NCI-H510A (cell line): ENCODE results near the gene EMSY.
"Not testable (repeated sequence)": the region's sequence is repeated elsewhere in the genome, so short reads cannot be mapped to it uniquely, and the experiment has no call there.

Experiments
- DNase-seq: peaks from one replicate; lab custom pipeline; 2025; lab: John Stamatoyannopoulos, UW

The EMSY gene, protein sequence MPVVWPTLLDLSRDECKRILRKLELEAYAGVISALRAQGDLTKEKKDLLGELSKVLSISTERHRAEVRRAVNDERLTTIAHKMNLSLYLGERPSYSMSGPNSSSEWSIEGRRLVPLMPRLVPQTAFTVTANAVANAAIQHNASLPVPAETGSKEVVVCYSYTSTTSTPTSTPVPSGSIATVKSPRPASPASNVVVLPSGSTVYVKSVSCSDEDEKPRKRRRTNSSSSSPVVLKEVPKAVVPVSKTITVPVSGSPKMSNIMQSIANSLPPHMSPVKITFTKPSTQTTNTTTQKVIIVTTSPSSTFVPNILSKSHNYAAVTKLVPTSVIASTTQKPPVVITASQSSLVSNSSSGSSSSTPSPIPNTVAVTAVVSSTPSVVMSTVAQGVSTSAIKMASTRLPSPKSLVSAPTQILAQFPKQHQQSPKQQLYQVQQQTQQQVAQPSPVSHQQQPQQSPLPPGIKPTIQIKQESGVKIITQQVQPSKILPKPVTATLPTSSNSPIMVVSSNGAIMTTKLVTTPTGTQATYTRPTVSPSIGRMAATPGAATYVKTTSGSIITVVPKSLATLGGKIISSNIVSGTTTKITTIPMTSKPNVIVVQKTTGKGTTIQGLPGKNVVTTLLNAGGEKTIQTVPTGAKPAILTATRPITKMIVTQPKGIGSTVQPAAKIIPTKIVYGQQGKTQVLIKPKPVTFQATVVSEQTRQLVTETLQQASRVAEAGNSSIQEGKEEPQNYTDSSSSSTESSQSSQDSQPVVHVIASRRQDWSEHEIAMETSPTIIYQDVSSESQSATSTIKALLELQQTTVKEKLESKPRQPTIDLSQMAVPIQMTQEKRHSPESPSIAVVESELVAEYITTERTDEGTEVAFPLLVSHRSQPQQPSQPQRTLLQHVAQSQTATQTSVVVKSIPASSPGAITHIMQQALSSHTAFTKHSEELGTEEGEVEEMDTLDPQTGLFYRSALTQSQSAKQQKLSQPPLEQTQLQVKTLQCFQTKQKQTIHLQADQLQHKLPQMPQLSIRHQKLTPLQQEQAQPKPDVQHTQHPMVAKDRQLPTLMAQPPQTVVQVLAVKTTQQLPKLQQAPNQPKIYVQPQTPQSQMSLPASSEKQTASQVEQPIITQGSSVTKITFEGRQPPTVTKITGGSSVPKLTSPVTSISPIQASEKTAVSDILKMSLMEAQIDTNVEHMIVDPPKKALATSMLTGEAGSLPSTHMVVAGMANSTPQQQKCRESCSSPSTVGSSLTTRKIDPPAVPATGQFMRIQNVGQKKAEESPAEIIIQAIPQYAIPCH (N-terminal part only)

DNA sequence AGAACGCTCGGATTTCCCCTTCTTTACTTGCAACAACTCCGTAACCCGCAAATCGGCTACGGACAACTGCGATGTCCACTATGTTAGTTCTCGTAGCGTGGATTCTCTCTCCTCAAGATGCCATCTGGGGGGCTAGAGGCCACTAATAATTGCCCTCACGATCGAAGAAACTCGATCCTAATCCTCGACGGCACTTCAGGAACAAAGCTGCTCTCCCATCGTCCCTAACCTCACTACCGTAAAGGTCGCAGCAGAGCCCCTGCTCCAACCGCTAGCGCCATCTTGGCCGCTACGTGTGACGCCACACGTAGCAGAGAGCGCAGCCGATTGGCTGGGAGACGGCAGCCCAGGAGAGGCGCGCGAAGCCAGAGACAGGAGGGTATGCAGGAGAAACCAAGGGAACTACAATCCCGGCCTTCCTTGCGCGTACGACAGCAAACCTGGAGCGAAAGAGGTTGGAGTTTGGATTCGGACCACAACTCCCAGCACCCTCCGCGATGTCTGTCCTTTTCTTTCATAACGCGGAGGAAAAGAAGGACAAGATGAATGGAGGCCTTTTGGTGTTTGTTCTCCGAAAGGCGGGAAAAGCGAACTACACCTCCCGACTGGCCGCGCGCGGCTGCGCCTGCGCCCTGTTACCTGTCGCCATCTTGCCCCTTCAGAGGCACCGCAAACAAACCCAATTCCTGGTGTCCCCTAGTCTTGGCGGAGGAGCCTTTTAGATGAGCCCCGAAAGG is at the start of gene EMSY:
EMSY (plus strand) TSS at position 635 of the 737 bp plus-strand sequence. CDS start 1,921 bp downstream, outside the sequence.
- DNase-seq, result peak; percentile 97

DNA sequence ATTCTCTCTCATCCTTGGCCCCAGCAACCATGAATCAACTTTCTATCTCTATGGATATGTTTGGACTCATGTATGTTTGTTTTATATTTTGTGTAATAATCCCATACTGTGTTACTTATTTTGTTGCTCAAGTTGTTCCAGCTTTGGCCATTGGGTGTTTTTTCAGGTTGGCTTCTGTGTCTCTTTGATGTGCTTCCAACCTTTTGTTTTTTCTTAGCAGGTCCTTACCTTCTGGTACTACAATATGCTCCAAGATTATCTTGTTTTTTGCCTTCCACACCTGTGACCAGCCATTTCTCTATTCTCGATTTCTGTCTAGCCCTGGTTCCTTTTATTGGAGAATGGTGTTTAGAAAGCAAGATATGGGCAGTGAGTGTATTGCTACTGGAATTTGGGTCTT is 49.5 kb upstream of the EMSY start:
- no peak for DNase-seq

DNA sequence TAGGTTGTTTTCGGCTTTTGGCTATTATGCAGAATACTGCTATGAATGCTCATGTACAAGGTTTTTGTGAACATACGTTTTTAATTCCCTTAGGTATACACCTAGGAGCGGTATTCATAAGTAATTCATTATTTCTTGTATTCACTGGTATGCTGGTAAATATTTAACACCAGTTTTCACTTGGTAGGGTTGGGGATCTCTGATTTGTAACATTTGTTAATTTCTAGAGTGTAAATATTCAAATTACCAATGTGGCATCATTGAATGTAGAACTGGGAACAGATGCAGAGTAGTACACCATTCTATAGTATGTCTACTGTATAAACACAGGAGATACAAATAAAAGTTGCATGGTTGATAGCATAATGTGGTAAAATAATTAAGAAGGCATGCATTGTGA is 47.4 kb upstream of the EMSY start:
- DNase-seq, result no peak

DNA sequence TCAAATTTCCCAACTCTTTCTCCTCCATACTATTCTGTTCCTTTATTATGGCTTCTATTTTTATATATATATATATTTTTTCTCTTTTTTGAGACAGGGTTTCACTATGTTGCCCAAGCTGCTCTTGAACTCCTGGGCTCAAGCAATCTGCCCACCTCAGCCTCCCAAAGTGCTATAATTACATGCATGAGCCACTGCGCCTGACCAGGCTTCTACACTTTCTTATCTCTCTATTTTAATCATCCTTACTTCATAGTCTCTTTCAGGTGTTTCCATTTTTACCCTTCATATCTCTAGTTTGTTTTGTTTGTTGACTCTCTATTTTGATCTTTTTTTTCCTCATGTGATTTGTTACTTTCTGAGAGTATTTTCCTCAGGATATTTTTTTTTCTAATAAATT is 43.9 kb upstream of the EMSY start:
- no peak for DNase-seq

DNA sequence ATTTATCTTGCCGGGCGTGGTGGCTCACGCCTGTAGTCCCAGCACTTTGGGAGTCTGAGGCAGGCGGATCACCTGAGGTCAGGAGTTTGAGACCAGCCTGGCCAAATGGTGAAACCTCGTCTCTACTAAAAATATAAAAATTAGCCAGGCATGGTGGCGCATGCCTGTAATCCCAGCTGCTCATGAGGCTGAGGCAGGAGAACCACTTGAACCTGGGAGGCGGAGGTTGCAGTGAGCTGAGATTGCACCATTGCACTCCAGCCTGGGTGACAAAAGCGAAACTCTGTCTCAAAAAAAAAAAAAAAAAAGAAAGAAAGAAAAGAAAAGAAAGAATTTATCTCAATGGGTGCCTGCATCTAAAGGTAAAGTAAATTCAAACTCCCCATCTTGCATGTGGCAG is 43.3 kb upstream of the EMSY start:
- not testable (repeated sequence) for DNase-seq

DNA sequence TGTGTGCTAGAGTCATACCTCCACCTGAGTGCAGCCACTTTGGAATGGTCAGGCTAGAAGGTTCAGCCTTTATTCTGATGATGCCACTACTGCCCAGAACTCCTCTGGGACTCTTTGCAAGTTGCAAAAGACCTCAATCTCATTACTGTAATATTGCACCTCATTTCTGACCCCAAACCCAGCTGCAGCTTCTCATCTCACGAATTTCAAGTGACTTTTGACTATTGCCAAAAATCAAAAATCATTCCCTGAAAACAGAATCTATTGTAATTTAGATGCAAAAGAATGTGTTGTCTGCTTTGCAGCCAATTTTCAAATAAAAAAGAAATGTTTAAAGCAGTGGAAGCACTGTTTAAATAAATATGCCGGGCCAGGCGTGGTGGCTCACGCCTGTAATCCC is 38.5 kb upstream of the EMSY start:
- no peak for DNase-seq

DNA sequence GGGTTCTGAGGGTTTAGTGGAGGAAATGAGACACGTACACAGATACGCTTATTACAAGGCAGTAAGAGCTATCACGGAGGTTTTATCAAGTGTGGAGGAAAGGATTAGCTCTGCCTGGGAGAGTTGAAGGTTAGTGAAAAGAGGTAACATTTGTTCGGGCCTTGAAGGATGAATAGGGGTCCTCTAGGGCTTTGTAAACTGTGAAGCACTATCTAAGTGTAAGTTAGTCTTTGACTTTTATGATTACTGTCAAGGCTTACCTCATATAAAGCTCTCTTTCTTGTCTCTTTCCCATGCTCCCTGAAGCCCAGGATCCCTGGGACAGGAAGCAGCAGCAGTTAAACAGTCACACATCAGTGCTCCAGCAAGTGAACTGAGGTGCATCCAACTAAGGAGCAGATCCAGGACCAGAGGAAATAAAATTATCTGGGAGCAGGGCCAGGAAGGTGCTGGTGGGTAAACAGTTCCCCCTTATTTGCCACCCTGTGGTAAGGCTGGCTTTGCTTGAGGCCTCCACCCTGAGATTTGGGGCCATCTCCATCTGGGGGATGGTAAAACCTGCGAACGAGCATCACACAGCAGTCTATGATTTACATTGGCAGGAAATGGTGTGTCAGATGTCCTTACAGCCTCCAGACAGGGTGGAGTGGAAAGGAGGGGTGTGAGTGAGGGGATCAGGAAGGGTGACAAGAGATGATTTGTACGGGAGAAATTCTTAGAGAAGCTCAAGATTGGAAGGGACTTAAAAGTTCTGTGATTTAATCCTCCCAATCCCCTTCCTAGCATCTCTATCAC is 36.5 kb upstream of the EMSY start:
- DNase-seq, result no peak

DNA sequence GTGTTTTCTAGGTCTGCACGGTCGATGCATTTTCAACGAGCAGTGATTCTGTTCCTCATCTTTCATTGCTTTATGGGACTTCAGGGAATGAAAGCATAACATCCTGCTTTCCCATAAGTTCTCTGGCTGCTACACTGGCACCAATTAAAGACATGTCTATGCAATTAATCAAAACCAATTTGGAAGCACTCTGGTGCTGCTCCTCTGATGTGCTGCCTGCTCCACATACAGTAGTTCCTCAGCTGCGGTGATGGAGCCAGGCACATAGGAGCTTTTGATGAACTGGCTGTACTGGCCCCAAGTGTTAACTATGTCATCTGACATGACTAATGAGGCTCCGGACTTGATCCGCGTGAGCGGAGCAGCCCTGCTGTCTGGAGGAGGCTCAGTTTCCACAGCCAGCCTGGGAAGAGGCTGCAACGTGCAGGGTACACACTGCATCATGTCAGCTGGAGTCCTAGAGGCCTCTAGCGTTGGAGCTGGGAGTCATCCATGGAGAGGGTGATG is 33.9 kb upstream of the EMSY start:
- DNase-seq, result no peak

DNA sequence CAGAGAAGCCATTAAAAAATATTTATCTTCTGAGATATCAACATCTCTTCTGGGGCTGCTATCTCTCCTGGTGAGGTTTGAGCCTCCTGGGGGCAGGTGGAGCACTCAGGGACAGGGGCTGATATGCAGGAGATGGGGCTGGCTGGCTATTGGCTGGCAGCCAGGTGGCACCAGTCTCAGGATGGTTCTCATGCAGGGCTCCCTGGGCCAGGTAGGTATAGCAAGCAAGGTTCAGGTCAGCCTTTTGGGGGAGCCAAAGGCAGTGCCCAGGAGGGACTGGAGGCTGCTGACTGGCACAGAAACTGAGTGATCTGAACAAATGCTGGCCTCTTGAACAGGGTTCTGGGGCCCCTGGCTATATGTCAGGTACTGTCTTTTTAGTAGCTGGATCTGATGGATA is 29.7 kb upstream of the EMSY start:
- no peak for DNase-seq

DNA sequence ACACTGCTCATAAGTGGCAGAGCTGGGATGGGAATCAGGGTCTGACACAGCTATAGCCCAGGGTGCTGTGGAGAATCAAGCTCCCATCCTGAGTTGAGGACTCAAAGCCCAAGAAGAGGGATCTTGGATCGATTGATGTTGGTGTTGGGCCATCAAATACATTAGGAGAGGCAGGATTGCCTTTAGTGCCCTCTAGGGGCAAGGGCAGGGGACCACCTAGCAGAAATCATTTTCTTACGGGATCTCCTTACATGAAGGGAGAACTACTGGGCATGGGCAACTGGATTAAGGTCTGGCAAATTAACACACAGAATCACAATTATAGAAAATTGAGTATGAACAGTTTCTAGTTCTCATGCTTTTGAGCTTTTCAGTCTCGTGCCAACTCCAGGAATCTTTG is 24.9 kb upstream of the EMSY start:
- DNase-seq, result no peak

DNA sequence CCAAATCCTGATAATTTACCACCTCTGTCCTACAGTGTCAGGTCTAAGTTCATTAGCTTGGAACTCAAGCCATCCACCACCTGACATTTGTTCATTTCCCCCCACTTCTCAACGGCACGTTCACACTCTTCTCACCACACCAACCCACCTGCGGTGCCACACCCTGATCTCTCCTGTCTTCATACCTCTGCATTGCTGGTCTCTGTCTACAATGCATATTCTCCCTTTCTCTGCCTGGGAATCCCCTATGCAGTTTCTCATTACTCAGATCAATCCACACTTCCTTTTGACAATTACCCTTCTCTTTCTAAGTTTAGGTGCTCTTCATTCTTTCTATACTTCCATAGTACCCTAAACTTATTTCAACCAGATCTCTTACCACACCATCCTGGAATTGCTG is 20.4 kb upstream of the EMSY start:
- no peak for DNase-seq

DNA sequence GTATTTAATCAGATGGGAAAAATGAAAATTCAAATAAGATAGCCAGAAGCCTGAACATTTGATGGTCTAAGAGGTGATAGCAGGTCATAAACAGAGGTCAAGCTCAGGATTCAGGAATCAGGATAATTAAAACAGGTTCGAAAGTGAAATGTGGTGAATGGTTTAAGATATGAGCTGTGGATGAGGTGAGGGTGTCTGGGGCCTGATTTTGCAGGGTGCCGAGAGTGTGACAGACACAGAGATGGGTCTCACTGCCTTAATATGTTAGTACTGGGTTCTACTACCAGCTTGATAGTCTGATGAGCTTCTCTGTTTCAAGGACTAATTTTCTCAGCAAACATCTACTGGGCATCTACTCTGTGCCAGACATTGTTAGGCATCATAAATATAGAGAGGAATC is 19.9 kb upstream of the EMSY start:
- no peak for DNase-seq

DNA sequence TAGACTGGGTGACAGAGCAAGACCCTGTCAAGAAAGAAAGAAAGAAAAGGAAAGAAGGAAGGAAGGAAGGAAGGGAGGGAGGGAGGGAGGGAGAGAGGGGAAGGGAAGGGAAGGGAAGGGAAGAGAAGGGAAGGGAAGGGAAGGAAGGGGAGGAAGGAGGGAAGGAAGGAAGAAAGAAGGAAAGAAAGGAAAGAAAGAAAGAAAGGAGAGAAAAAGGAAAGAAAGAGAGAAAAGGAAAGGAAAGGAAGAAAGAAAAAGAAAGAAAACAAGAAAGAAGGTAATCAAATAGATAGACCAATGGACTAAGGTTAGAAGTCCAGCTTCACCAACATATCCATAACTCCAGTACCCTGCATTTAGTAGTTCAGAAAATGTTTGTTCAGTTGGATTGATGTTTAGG is 18.2 kb upstream of the EMSY start:
- DNase-seq, result no peak

DNA sequence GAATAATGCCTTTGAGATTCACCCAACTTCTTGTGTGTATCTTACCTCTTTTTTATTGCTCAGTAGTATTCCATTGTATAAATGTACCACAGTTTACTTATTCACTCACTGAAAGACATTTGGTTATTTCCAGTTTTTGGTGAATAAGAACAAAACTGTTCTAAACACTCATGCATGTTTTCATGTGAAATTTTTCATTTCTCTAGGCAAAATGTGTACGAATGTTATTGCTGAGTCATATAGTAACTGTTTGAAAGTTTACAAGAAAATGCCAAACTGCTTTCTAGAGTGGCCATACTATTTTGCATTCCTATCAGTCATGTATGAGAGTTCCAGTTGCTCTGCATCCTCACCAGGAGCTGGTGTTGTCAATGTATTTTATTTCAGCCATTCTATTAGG is 8.8 kb upstream of the EMSY start:
- no peak for DNase-seq

DNA sequence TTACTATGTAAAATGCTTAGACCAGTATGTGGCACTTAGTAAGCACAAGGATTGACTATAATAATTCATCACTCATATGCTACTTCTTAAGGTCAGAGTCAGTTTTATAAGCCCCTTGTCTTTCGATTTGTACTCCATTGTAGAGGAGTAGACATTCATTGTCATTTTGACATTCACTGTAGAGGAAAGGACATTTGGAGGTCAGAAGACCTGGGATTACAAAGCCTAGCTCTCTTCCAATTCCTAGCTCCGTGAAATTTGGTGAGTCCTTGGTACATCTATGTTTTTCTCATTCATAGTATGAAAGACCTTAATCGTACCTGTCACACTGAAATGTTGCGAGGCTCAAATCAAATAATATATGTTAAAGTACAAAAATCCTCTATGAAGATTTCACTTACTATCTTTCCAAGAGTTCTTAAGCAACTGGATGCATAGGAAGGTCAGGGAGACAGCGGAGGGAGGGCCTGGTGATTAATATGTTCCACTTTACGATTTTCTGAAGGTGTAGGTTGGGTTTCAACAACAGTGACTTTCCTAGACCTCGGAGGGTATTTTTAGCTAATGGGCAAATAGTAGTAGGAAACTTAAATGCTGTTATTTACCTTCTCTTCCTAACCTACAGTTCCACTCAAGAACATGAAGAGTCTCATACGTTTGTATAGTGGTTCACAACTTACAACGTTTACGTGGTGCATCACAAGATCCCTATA is 1.4 kb upstream of the EMSY start:
- DNase-seq, result no peak

DNA sequence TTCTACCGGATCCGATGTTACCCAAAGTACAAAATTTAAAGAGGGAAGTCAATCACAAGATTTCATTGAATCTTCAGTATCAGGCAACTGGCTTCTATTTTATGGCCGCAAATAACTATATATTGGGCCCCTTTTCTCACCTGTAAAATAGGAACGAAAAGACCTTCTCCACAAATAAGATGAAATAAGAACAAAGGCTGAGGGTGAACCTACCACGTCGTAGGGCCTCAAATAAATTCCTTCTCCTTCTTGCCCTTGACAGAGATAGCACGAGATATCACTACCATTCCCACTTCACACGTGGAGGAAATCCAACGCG is 794 bp upstream of the EMSY start:
- DNase-seq, result no peak

DNA sequence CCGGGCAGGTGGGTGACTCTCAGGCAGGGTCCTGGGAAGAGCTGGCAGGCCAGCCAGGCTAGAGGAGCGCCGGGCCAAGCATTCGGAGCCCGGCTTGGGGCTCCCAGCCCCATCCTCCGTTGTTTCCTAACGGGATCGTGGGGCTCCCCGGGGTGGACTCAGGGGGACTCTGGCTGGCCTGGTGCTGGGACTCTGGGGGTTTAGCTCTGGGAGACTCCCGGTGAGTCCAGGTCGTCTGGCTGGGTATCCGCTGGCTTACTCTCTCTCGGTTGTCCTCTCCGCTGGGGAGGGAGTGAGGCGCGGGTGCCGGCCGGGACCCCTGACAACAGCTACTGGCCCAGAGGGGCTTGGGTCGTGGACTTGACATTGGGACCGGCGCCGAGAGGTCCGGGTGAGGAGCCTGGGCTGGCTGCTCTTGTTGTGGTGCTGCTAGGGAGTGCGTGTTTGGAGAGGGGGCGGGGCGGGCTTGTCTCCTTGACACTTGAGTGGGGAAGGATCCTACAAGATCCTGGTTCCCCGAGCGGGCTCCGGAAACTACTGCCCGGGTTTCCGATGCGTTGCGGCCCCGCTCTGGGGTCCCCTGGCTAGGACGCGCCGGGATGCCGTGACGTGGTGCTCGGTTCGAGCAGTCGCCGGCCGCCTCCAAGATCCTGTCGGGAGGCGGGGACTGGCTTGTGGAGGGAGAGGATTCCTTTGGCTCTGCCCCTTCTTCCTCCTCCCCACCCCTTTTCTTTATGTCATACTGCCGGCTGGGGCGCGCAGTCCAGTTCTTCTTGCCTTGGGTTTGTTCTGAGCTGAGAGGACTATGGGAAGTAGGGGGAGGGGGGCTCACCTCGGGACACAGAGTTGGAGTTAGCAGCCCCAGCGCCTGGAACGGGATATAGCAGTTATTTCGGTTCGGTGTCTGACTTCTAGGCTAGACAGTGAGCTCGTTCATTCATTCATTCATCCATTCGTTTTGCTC is 585 bp downstream of the EMSY start:
- peak; percentile 72 for DNase-seq

DNA sequence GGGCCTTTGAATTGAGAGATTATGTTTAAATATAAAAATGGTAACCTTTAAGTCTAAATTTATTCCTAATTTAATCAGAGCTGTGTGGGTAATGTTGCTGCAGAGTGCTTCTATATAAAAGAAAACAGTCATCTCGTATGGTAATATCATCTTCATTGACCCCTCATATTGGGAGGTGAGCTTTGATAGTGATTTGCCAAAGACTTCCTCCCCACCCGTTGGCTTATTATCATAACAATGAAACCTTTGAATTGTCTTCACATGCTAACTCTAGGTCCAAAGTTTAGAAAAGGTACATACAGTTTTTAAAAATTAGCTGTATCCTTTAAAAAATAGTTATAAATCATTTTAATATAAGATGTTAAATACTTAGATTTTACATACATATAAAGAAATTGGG is 3.7 kb downstream of the EMSY start:
- DNase-seq, result no peak

DNA sequence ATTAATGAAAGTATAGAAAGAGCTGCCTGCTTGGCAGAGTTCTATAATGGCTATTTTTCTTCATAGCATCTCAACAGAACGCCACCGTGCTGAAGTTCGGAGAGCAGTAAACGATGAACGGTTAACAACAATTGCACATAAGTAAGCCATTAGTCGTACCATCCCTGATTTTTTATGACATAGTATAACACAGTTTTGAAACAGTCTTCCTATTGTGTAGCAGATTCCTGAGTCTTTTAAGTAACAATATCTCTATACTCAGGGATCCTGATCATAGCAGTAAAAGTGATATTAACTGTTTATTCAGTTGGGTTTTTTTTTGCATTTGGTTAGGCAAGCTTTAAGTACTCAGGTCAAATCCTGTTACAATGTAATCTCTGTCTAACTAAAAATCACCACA is 8.4 kb downstream of the EMSY start:
- DNase-seq, result no peak
